GM21723 (cell line): ENCODE measurements around the gene RALGAPA2.

Experiments used
- ATAC-seq: cut with Tn5 transposase; IDR thresholded peaks from one replicate; pipeline ENCODE4 v1.9.1; 2021; ENCODE audit warnings: mild to moderate bottlenecking, moderate library complexity; ENCODE audit not compliant: unreplicated experiment

RALGAPA2 gene

DNA sequence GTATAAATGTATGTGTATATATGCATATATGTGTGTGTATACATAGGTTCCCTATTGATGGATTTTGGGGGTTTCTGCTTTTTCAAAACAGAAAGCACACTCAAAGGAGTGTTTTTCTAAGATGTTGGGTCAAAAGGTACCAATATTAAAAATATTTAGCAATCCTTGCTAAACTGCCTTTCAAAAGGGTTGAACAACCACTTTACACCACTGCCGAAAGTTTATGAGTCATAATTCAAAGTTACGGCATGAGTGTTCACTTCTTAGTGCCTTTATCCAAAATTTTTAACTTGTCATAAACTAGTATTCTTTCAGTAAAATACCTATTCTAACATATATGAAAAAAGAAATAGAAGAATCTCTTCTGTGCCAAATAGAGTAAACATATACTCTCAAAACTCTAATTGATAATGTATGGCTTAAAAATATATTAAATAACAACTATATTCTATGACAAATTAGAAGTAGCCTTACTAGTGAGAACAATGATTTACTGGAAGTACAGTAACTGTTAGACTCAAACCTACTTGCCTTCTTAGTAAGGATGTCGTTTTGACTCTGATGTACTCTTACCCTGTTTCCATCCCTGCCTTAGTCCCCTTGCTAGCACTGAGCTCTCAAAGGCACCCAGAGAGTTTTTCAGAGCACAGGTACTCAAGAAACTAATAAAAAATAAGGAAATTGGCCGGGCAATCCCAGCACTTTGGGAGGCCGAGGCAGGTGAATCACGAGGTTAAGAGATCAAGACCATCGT lies 208.5 kb downstream of the RALGAPA2 start:
- no peak for ATAC-seq

GRCh38 chr20:20501128-20501527 lies 211.3 kb downstream of the RALGAPA2 start:
- no peak for ATAC-seq

- no peak for ATAC-seq
Observed at GRCh38 chr20:20500312-20500711, 212.1 kb downstream of the RALGAPA2 start.

DNA sequence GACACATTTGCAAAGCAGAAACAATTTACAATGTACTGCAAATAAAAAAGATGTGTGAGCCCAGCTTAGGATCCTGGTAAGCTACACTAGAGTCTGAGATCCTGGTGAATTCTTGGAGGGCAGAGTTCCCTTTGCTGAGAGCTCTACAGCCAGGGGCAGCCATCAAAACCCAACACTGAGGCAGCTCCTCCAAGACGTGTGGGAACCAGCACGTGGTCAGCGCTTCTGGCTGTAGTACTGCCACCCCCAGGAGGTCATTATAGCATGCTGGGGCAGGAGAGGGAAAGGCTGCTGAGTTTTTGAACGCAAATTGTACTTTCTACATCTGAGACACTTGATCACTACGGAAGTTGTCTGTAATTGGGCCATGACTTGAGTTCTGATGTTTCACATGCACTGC lies 213.0 kb downstream of the RALGAPA2 start:
- no peak for ATAC-seq

DNA sequence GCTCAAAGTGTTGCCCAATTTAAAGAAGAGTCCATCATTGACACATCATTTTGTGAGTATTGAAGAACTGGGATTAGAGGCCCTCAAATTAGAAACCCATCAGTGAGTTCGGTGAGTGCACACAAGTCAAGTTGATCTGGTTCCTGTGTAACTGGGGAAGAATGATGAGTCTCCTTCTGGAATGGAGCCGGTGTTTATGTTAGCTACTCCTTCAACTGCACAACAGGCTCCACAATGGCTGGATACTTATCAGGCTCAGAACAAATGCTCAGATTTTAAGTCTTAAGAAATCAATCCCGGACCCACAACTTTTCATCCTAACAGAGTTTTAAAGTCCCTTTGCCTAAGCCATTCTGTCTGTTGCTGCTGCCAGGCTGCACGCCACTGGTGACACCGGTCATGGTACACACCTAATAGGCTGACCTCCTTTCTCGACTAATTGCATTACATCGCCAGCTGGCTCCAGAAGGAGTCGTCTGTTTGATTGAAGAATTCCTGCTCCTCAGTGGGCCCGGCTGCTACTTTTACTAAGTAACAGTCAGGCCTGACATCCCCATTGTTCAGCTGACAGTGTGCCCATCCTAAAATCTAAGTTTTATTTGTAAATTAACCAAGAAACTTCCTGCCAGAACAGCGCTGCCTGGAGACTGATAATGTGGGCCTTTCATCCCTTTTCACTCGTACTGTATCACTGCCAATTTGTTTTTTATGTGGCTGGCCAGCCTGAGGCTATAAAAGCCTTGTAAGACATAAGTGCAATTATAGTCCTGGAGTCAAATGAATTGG lies 214.2 kb downstream of the RALGAPA2 start:
- no peak for ATAC-seq

DNA sequence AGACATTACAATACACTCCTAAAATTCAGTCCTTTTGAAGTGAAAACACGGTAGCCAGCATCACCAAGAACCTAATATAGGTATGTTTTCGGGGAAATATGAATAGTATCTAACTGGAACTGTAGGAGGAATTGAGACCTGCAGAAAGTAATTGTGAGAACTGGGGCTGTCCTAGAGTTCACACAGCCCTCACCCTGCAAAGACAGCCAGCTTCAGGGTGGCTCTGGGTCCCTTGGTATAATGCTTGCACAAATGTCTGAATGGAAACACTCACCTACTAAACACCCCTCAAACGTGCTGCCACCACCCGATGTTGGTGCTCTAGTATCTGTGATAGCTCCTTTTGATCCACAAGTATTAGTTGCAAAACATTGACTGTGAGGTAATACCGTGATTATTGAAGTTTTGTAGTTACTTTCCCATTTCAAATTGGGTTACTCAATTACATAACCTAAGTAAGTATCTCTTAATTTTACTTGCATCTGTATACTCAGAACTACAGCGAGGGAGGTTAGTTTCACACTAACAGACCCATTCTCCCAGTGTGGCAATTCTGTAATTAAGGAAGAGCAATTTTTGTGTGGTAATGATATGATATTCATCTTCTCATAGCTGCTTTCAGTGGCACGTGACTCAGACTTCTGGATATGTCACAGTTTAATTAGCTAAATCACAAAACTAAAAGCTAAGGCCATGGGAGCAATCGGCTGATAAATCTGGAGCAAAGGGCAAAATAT lies 215.0 kb downstream of the RALGAPA2 start:
- peak; percentile 79 for ATAC-seq

GRCh38 chr20:20495729-20496503 lies 216.5 kb downstream of the RALGAPA2 start:
- ATAC-seq = no peak

DNA sequence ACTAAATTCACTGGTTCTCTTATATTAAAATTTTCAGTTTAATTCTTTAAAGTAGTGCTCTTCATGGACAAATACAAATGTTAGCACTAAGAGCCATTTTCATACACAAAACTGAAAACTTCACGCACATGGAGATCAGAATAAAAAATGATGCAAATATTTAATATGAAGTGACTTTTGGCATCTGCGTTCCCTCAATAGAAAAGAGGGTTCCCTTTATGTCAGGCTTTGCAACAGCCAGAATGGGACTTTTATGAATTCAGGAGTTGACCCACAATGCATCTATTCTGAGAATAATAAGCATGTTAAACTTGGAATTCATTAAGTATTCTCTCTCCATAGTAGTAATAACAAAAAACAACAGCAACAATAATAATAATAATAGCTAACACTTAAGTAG lies 218.7 kb downstream of the RALGAPA2 start:
- ATAC-seq = no peak

DNA sequence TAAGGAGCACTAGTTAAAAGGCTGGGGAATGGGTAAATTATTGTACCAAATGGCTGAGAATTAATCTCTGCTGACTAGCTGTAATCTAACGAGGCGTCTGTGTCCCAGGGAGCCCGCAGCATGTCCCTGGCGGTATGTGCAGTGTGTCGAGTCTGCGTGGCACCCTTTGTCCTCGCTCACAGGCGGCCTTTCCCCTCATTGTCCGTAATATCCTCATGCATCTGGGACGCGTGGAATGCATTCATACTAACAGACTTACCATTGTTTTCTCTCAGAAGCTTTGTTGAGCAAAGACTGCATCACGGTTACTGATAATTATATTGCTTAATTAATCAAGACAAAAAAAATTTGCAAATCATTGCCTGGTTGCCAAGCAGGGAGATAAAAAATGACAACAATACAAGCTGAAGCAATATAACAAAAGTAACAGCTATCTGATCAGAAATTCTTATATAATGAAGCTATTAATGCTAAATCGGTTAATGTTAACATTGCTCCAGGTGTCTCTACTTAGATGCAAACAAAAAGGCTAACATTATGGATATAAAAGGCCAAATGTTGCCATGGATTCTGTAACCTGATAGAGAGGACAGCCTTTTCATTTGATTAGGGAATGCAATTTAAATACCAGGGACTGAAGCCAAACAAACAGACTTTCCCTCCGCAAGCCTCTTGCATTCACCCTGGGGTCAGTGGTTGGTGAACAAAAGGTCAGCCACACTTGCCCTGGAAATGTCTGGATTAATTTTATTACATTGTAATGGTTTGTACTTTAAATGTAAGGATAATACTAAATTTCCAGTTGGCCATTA lies 219.7 kb downstream of the RALGAPA2 start:
- no peak for ATAC-seq

GRCh38 chr20:20491784-20492264 lies 220.6 kb downstream of the RALGAPA2 start:
- ATAC-seq = no peak

- ATAC-seq = no peak
Observed at GRCh38 chr20:20491110-20491783, 221.2 kb downstream of the RALGAPA2 start.

DNA sequence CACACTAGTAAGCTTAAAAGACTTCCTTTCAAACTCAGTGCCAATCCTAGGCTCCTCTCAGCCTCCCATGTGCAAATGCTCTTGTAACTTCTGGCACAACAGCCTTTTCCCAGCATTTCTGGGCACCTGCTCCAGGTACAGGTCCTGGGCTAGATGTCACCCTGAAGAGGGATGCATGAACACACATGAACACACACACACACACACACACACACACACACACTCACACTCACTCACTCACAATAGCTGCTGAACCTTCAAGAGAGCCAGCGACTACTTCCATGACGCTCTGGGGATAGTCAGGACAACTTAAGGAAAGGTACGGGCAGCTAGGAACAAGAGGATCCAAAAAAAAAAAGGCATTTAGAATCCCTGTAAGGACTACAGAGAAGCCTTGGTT lies 221.8 kb downstream of the RALGAPA2 start:
- no peak for ATAC-seq

GRCh38 chr20:20489648-20490341 lies 222.6 kb downstream of the RALGAPA2 start:
- ATAC-seq = peak; percentile 54

DNA sequence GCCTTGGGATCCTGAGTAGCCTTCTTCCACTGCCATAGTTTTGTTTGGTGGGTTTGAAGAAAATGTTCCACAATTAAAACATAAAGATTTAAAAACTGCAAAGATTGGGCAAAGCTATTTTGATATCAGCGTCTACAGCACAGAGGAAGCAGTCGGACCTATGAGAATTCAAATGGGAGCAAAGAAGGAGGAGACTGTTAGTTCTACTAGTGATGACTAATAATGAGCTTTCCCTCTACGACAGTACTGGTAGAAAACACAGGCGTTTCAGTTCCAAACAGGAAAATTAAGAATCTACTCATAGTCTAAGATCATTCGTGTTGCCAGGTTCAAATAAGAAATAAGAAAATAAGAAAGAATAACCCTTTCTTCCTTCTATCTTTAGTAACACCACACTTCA lies 223.4 kb downstream of the RALGAPA2 start:
- ATAC-seq = peak; percentile 92

GRCh38 chr20:20488388-20488787 lies 224.1 kb downstream of the RALGAPA2 start:
- ATAC-seq = no peak

- no peak for ATAC-seq
Observed at GRCh38 chr20:20487811-20488210, 224.6 kb downstream of the RALGAPA2 start.

- no peak for ATAC-seq
Observed at GRCh38 chr20:20483328-20483727, 229.1 kb downstream of the RALGAPA2 start.

GRCh38 chr20:20482453-20482852 lies 230.0 kb downstream of the RALGAPA2 start:
- ATAC-seq = no peak

- ATAC-seq = no peak
Observed at GRCh38 chr20:20480689-20481088, 231.8 kb downstream of the RALGAPA2 start.
